ENCODE measurements around the gene TP53BP2.

DNA sequence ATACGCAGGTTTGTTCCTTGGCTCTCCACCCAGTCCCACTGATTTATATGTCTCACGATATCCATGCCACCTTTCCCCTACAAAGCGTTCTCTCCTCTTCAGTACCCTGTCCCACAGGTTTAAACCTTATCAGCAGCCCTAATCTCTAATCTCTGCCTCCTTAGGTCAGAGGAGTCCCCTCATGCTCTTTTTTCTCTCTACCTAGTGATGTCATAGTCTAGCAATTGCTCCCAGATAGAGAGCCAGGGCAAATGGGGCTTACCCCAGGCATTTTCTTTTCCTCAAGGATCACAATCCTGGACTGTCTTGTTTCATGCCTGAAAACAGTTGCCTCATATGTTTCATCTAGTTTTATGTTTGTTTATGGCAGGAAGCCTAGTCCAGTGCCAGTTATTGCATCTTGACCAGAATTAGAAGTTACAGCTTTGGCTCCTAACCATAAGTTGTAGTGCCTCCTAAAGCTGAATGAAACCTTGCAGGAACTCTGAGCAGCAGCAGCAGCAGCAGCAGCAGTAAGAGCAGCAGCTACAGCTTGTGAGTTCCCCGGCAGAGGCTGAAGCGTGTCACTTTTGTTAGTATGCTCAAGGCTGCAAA is 26.7 kb upstream of the TP53BP2 start:
- TF ChIP-seq POLR2AphosphoS5 (IDR thresholded peaks at IDR 0.05; ENCODE audit: low read depth) = no peak
- TF ChIP-seq, protein P1, sequence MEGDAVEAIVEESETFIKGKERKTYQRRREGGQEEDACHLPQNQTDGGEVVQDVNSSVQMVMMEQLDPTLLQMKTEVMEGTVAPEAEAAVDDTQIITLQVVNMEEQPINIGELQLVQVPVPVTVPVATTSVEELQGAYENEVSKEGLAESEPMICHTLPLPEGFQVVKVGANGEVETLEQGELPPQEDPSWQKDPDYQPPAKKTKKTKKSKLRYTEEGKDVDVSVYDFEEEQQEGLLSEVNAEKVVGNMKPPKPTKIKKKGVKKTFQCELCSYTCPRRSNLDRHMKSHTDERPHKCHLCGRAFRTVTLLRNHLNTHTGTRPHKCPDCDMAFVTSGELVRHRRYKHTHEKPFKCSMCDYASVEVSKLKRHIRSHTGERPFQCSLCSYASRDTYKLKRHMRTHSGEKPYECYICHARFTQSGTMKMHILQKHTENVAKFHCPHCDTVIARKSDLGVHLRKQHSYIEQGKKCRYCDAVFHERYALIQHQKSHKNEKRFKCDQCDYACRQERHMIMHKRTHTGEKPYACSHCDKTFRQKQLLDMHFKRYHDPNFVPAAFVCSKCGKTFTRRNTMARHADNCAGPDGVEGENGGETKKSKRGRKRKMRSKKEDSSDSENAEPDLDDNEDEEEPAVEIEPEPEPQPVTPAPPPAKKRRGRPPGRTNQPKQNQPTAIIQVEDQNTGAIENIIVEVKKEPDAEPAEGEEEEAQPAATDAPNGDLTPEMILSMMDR (IDR thresholded peaks at IDR 0.05; ENCODE audit: insufficient read depth, low read length) = no peak
- TF ChIP-seq SPI1 (IDR thresholded peaks at IDR 0.05; ENCODE audit: borderline replicate concordance, low read depth) = no peak
- TF ChIP-seq GABPA (IDR thresholded peaks at IDR 0.05; ENCODE audit: low read depth) = no peak
